Heart right ventricle (tissue), 16 donors: Measurements from ENCODE around the gene ZNF160. TPM values are rescaled to one million over a fixed set of nuclear protein-coding genes. Genes with fewer than 3 reads are reported as not detected.

Source experiments
- ATAC-seq, 8 donors: fragments of 200-7000 bp; cut with Tn5 transposase; one replicate each; pipeline ENCODE4 v1.9.1; 2020; ENCODE audit warnings: mild to moderate bottlenecking in 8 of 8, moderate library complexity in 8 of 8, moderate number of reproducible peaks in 1 of 8
- DNase-seq, 2 donors: peaks; one replicate each; pipeline ENCODE4 v3.0.0-alpha.2; 2020
- H3K27ac ChIP-seq, 10 donors: fragments of 200-600 bp; sonication (generic) in 2 of 10; one replicate each; pipeline versions ENCODE4 v1.5.0 to v1.8.0; 2020 to 2022; ENCODE audit warnings: mild to moderate bottlenecking in 3 of 10
- H3K27me3 ChIP-seq, 7 donors: fragments of 200-600 bp; one replicate each; pipeline ENCODE4 v1.8.0; 2021 to 2022; ENCODE audit warnings: mild to moderate bottlenecking in 2 of 7
- H3K36me3 ChIP-seq, 9 donors: fragments of 200-600 bp; sonication (generic) in 1 of 9; one replicate each; pipeline versions ENCODE4 v1.5.0 to v1.8.0; 2020 to 2022; ENCODE audit warnings: mild to moderate bottlenecking in 2 of 9
- H3K4me1 ChIP-seq, 9 donors: fragments of 200-600 bp; sonication (generic) in 1 of 9; one replicate each; pipeline versions ENCODE4 v1.5.0 to v1.8.0; 2020 to 2022; ENCODE audit warnings: mild to moderate bottlenecking in 4 of 9
- H3K4me3 ChIP-seq, 10 donors: fragments of 200-600 bp; sonication (generic) in 2 of 10; one replicate each; pipeline versions ENCODE4 v1.5.0 to v1.8.0; 2020 to 2022; ENCODE audit warnings: mild to moderate bottlenecking in 7 of 10, moderate library complexity in 2 of 10
- H3K9me3 ChIP-seq, 11 donors: fragments of 200-600 bp in 10 of 11; sonication (generic) in 2 of 11; one replicate each; pipeline versions ENCODE4 v1.5.0 to v1.8.0; 2013 to 2022; ENCODE audit warnings: mild to moderate bottlenecking in 2 of 11, control low read depth in 1 of 11, moderate library complexity in 1 of 11
- CTCF ChIP-seq, 9 donors: fragments of 200-600 bp; sonication (generic) in 2 of 9; IDR thresholded peaks; one replicate each; pipeline versions ENCODE4 v1.5.0 to v1.8.0; 2021 to 2022; ENCODE audit warnings: antibody characterized with exemption in 9 of 9, mild to moderate bottlenecking in 5 of 9, moderate library complexity in 1 of 9
- whole genome bisulfite sequencing, 2 donors: extraction: QIAGEN DNeasy Blood & Tissue Kit; methylation state at CpG; one replicate each; pipeline ENCODE4 v1.1.7; 2013; ENCODE audit warnings: inconsistent platforms in 1 of 2; 5-methylcytosine and 5-hydroxymethylcytosine counted together
- intact Hi-C, 10 donors: fragments of 100-400 bp; cut with DNase I; formaldehyde crosslinking; loops; one replicate each; pipeline versions ENCODE4 v1.11.1 to v1.14.2; 2022
- polyA plus RNA-seq, 2 donors: library from polyadenylated mRNA; stranded (reverse); fragments of 200-250 nt; gene quantifications; one replicate each; pipeline ENCODE4 v1.2.3, GENCODE V29; 2013
- total RNA-seq, 10 donors: library from RNA; stranded (reverse); fragmentation: NEBNext Ultra II Directional in 3 of 10; extraction: Animal tissue kit (Norgen Biotek cat#: 25700) in 3 of 10; gene quantifications; one replicate each; pipeline versions ENCODE4 v1.2.1 to v1.2.4, GENCODE V29; 2021 to 2023
- donor health status: Arrhythmogenic right ventricular cardiomyopathy.
- donor health status: ischemic (EF 13 %, LVEDD 7.1; RV severe dilation, severe dysfunction).
- donor health status: healthy with polysubstance abuse.
- donor health status: DM: no; HTN: yes; CAD: no.
- donor health status: DM: no; HTN: no; CAD: no.
- donor health status: ischemic (EF 25% LVEDD 6.9; RV normal size, moderate dysfunction).
- donor health status: ischemic (EF 25% LVEDD 5.7; RV mildly dilated, moderate dysfunction).
- donor health status: healthy.
- donor health status: DM: yes; HTN: yes; CAD: no.
- donor health status: Ischemic cardiomyopathy.
- donor health status: ischemic (EF 35%, LVEDD 5.7; RV mildly dilated, moderate dysfunction).
- donor health status: nonischemic (EF 11% LVEDD 7.7; RV severe dilation, severe dysfunction).
- donor health status: DM: yes; HTN: yes; CAD: no.
- donor health status: PGD.
- donor health status: ischemic (EF 29% LVEDD 5.4; RV normal size, mild dysfunction).
- donor health status: nonischemic (EF 23%, LVEDD 6.1; RV moderate dilation, normal function).

The ZNF160 gene
- total and polyA plus RNA-seq, 12 donors: 9.1 to 25.9 (median 18.5) TPM

- peaks cover 0 to 43% (median 0%) of the 10 kb centered on the region in 7 donors for H3K27me3 ChIP-seq
- intact Hi-C loops: no loop called here
- TF ChIP-seq CTCF (IDR thresholded peaks at IDR 0.05): no peak
- no peak for DNase-seq
- no peak overlapping the region for H3K4me3 ChIP-seq
- ATAC-seq: no peak
- 74 to 88% methylated on average over 1 of the region's 1 CpG for WGBS, 2 donors
- peaks cover 0 to 91% (median 7%) of the 10 kb centered on the region in 11 donors for H3K9me3 ChIP-seq
- no peaks in the 10 kb centered on the region for H3K4me1 ChIP-seq
- no peak overlapping the region for H3K27ac ChIP-seq
- H3K36me3 ChIP-seq: no peaks in the 10 kb centered on the region
Observed at GRCh38 chr19:53041366-53041765, 61.9 kb downstream of the ZNF160 start.

- Histone ChIP-seq H3K27ac (peak overlapping the region in 1 of 10 donors; percentile 17), H3K4me3 (peak overlapping the region in 9 of 10 donors; percentile 8 to 56 (median 41)), H3K27me3 (peaks cover 0 to 31% (median 0%) of the 10 kb centered on the region in 7 donors), H3K9me3 (peaks cover 0 to 77% (median 7%) of the 10 kb centered on the region in 11 donors), H3K36me3 (no peaks in the 10 kb centered on the region), H3K4me1 (no peaks in the 10 kb centered on the region)
- DNase-seq (peak; percentile 5 to 38), ATAC-seq (peak in 6 of 8 donors; percentile 45 to 97 (median 72))
- TF ChIP-seq CTCF (IDR thresholded peaks at IDR 0.05): no peak
- intact Hi-C loops: no loop called here
- WGBS, 2 donors: 13 to 14% methylated on average over 52 of the region's 52 CpGs
Observed at GRCh38 chr19:53037101-53038097, 65.8 kb downstream of the ZNF160 start.

GRCh38 chr19:53034948-53035675 lies 68.1 kb downstream of the ZNF160 start:
- ATAC-seq: no peak
- intact Hi-C loops: no loop called here
- WGBS, 2 donors: 72 to 73% methylated on average over 4 of the region's 4 CpGs

More at GRCh38 chr19:53034948-53035675, 68.1 kb downstream of the ZNF160 start:
- TF ChIP-seq CTCF (IDR thresholded peaks at IDR 0.05): no peak
- Histone ChIP-seq H3K4me1 (no peaks in the 10 kb centered on the region), H3K9me3 (peaks cover 0 to 73% (median 7%) of the 10 kb centered on the region in 11 donors), H3K27me3 (peaks cover 0 to 31% (median 0%) of the 10 kb centered on the region in 7 donors), H3K4me3 (no peak overlapping the region), H3K27ac (no peak overlapping the region), H3K36me3 (no peaks in the 10 kb centered on the region)
- no peak for DNase-seq
